AG10803 (cell line): Measurements from ENCODE around the gene SMPD3.

ENCODE experiments used
- DNase-seq: peaks from one replicate; pipeline ENCODE4 v3.0.0; 2010; ENCODE audit warnings: low read depth
- H3K4me3 ChIP-seq: 2 replicates; pipeline ENCODE4 v1.5.1; 2011; ENCODE audit warnings: mild to moderate bottlenecking, low read length, control low read depth
- TF ChIP-seq, protein P1 (sequence below): conservative IDR thresholded peaks from 2 replicates; pipeline ENCODE4 v1.5.1; 2011; ENCODE audit warnings: mild to moderate bottlenecking, low read length, control low read depth, inconsistent platforms

SMPD3 gene

DNA sequence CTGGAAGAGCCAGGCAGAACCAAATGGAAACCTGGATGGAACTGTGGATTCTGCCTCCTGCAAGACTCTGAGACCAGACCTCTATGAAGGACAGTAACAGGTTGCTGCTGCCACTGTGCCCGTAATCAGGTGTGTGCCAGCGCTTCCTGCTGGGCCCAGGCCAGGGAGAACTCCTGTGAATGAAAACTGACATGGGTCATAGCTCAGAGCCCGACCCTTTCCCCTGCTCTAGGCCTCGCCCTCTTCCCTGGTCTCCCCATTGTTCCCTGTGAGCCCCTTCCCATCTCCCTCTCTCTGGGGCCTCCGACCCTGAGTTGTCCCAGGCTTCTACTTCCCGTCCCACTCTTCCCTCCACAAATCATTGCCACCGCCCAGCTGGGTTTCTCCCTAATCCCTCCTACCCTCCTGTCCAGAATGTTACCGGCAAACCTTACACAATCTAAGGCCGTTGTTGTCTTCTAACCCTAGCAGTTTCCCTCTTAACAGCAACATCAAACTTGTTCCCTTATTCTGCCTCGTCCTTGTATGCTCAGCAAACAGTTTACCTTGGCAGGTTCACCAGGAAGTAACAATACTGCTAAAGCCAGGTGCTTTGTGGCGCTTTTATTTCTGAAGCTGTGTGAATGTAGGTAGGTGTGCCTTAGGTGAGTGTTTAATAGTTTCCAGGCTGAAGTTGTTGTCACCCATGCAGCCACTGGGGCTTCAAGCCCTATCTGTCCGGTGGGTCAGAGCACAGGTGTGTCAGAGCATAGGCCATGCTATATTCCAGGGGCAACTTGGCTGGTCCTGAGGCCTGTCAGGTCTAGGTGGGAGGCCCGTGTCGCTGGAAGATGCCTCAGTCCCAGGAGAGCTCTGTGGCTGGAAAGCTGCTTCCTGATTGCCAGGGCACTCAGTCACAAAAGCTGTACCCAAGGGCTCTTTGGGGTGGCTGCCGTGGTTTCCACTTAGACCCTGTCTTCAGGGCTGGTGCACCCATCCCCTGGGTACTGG, 32.0 kb downstream of the SMPD3 start:
- no peak overlapping the region for H3K4me3 ChIP-seq
- TF ChIP-seq, protein P1, sequence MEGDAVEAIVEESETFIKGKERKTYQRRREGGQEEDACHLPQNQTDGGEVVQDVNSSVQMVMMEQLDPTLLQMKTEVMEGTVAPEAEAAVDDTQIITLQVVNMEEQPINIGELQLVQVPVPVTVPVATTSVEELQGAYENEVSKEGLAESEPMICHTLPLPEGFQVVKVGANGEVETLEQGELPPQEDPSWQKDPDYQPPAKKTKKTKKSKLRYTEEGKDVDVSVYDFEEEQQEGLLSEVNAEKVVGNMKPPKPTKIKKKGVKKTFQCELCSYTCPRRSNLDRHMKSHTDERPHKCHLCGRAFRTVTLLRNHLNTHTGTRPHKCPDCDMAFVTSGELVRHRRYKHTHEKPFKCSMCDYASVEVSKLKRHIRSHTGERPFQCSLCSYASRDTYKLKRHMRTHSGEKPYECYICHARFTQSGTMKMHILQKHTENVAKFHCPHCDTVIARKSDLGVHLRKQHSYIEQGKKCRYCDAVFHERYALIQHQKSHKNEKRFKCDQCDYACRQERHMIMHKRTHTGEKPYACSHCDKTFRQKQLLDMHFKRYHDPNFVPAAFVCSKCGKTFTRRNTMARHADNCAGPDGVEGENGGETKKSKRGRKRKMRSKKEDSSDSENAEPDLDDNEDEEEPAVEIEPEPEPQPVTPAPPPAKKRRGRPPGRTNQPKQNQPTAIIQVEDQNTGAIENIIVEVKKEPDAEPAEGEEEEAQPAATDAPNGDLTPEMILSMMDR = no peak
- DNase-seq = no peak

DNA sequence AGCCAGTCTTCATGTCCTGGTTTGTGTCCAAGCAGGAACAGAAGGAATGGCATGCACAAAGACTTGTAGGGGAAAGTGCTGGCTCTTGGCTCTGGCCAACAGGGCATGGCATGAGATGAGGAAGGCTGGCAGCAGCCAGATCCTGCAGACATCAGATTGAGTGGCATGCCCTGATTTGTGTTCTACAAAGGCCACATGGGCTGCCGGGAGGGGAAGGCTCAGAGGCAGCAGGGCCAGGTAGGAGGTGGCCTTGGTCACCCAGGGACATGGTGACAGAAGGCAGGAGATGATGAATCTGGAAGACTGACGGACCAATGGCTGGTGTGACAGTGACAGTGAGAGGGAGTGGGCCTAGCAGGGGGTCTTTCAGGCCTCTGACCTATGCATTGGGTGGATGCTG, 33.7 kb downstream of the SMPD3 start:
- H3K4me3 ChIP-seq = no peak overlapping the region
- DNase-seq = no peak
- TF ChIP-seq, protein P1 = no peak

- TF ChIP-seq, protein P1 = no peak
- H3K4me3 ChIP-seq = no peak overlapping the region
- DNase-seq = no peak
Observed at GRCh38 chr16:68412061-68412460, 36.2 kb downstream of the SMPD3 start.

DNA sequence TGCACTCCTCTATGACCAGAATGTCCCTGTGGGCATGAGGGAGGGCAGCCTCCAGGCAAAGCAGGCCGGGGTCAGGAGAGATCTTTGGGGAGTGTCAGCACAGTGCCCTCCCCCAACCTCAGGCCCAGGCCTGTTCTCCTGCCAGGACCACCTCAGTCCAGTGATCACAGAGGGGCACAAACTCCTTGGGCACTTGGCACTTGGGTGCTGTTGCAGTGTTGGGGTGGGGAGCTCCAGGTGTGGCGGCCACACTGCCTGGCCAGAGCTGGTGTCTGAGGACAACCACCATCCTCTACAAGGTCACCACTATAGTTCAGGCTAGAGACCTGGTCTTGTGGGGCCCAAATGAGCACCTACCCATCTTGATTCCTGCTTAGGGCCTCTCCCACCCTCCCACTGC, 37.2 kb downstream of the SMPD3 start:
- TF ChIP-seq, protein P1 = no peak
- no peak overlapping the region for H3K4me3 ChIP-seq
- no peak for DNase-seq

- DNase-seq = no peak
- TF ChIP-seq, protein P1 = no peak
- H3K4me3 ChIP-seq = no peak overlapping the region
Observed at GRCh38 chr16:68408967-68409366, 39.3 kb downstream of the SMPD3 start.

GRCh38 chr16:68408428-68408827, 39.9 kb downstream of the SMPD3 start:
- DNase-seq = no peak
- TF ChIP-seq, protein P1 = no peak
- H3K4me3 ChIP-seq = no peak overlapping the region
